AG09319 (cell line): Measurements from ENCODE around the gene ZBTB38.

Source experiments
- DNase-seq: peaks from one replicate; pipeline ENCODE4 v3.0.0-alpha.2; 2010; ENCODE audit warnings: low read depth; ENCODE audit errors: extremely low read depth
- TF ChIP-seq, protein P1 (sequence below): IDR thresholded peaks from 2 replicates; pipeline ENCODE4 v1.5.1; 2011; ENCODE audit warnings: low read depth, mild to moderate bottlenecking, inconsistent platforms, low read length, moderate library complexity

Gene ZBTB38

GRCh38 chr3:141400073-141400971, 32.0 kb downstream of the ZBTB38 start:
- DNase-seq = no peak
- TF ChIP-seq, protein P1, sequence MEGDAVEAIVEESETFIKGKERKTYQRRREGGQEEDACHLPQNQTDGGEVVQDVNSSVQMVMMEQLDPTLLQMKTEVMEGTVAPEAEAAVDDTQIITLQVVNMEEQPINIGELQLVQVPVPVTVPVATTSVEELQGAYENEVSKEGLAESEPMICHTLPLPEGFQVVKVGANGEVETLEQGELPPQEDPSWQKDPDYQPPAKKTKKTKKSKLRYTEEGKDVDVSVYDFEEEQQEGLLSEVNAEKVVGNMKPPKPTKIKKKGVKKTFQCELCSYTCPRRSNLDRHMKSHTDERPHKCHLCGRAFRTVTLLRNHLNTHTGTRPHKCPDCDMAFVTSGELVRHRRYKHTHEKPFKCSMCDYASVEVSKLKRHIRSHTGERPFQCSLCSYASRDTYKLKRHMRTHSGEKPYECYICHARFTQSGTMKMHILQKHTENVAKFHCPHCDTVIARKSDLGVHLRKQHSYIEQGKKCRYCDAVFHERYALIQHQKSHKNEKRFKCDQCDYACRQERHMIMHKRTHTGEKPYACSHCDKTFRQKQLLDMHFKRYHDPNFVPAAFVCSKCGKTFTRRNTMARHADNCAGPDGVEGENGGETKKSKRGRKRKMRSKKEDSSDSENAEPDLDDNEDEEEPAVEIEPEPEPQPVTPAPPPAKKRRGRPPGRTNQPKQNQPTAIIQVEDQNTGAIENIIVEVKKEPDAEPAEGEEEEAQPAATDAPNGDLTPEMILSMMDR = no peak

DNA sequence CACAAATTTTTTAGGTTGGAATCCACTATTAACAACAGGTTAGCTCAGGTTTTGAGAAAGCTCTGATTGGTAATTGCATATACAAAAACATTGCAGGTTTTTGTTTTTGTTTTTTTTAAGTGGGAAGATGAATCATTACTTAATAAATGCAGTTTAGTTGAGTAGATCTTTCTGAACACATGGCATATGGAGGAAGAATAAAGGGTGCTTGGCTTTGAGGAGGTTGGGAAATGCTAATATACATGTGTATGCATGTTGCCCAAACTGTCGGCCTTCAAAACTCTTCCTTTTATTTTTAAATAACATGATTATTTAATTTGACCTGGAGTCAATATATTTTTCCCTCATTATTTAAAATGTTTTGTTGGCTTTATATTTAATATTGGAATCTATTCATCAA, 32.8 kb downstream of the ZBTB38 start:
- no peak for DNase-seq
- TF ChIP-seq, protein P1 = no peak

- no peak for DNase-seq
- TF ChIP-seq, protein P1 = no peak; the same call in 1 of the 2 replicates
Measured at GRCh38 chr3:141401573-141402475, 33.5 kb downstream of the ZBTB38 start.

DNA sequence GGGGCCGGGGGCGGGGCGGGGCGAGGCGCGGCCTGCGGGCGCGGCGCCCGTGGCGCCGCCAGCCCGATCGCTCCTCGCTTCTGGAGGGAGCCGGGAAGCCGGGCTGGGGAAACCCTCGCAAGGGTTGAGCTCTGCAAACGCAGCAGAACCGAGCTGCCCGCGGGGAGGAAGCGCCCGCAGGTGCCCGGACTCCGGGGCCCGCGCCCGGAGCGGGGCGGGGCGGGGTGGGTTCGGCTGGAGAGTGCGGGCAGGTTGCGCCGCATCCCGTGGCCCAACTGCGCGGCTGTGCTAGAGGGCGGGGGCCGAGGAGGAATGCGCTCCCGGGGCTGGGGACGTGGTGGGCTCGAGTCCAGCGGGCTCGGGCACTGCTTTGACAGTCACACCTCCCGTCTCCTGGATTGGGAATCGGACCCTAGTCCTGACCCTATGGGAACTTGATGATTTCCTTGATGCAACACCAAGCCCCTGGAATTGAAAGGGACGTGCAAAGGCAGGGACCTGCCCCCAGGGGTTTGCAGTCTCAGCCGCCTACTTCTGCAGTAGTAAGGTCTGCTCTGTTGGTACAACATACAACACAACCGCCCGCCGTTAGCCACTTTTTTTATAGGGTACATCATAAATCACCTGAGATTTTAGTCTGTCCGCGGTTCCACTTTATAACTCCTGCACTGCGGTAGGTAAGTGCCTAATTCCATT, 34.3 kb downstream of the ZBTB38 start:
- DNase-seq = no peak
- TF ChIP-seq, protein P1 = no peak

DNA sequence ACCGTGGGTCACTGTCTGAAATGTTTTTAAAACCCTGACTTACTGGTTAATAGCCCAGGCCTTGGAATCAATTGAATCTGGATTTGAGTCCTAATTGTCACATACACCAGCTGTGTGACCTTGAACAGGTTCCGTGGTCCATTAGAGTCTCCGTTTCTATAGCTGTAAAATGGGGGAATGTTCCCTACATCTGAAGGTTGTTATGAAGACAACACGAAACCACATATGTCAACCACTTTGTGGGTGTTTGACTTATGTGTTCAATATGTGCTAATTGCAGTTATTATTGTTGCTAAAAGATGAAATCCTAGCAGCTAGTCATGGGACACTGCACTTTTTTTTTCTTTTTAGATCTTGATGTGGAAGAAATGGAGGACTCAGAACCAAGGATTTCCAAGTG, 35.3 kb downstream of the ZBTB38 start:
- TF ChIP-seq, protein P1 = no peak
- no peak for DNase-seq

GRCh38 chr3:141405025-141405424, 36.7 kb downstream of the ZBTB38 start:
- TF ChIP-seq, protein P1 = no peak

More at GRCh38 chr3:141405025-141405424, 36.7 kb downstream of the ZBTB38 start:
- DNase-seq = no peak
